Measurements from ENCODE around the gene NRTN.
A peak's percentile ranks its signal among the peaks of the same experiment; 100 is the strongest.
"Not testable (repeated sequence)": the region's sequence is repeated elsewhere in the genome, so short reads cannot be mapped to it uniquely, and the experiment has no call there.

NRTN gene

GRCh38 chr19:5838353-5839064 is 33.6 kb downstream of the NRTN start:
- H3K36me3 ChIP-seq (ENCODE audit: insufficient read depth, low read length): no peaks in the 10 kb centered on the region
- H3F3A ChIP-seq (ENCODE audit: low read depth): no peaks in the 10 kb centered on the region
- H3K79me2 ChIP-seq (ENCODE audit: insufficient read depth, low read length): no peaks in the 10 kb centered on the region
- no peaks in the 10 kb centered on the region for H4K20me1 ChIP-seq (ENCODE audit: insufficient read depth, low read length, poor library complexity, severe bottlenecking)
- H3K27me3 ChIP-seq (ENCODE audit: insufficient read depth, low read length, poor library complexity, severe bottlenecking): no peaks in the 10 kb centered on the region
- H3K4me2 ChIP-seq (ENCODE audit: low read depth, low read length, poor library complexity, severe bottlenecking): no peak overlapping the region
- no peak overlapping the region for H2AFZ ChIP-seq (ENCODE audit: low read length)
- H3K4me1 ChIP-seq (ENCODE audit: insufficient read depth, low read length, poor library complexity, severe bottlenecking): peaks cover 13% of the 10 kb centered on the region
- no peak overlapping the region for H3K4me3 ChIP-seq (ENCODE audit: low read length, poor library complexity, severe bottlenecking)
- no peaks in the 10 kb centered on the region for H3K9me2 ChIP-seq (replicated peaks; ENCODE audit: low read depth, low read length)
- no peak for TF ChIP-seq EZH2phosphoT487 (IDR thresholded peaks at IDR 0.05; ENCODE audit: borderline replicate concordance)
- TF ChIP-seq CTCF (conservative IDR thresholded peaks at IDR 0.05; ENCODE audit: low read length): no peak
- H3K9ac ChIP-seq (ENCODE audit: low read depth, low read length, poor library complexity, severe bottlenecking): no peak overlapping the region
- no peaks in the 10 kb centered on the region for H3K9me3 ChIP-seq (ENCODE audit: insufficient read depth, low read depth, low read length)

- peak within 1 kb of the TSS; percentile 57 for H3K4me2 ChIP-seq (ENCODE audit: low read depth, low read length, poor library complexity, severe bottlenecking)
- TF ChIP-seq EZH2phosphoT487 (IDR thresholded peaks at IDR 0.05; ENCODE audit: borderline replicate concordance): no peak
- TF ChIP-seq CTCF (conservative IDR thresholded peaks at IDR 0.05; ENCODE audit: low read length): no peak
- H3K4me3 ChIP-seq (ENCODE audit: low read length, poor library complexity, severe bottlenecking): no peak within 1 kb of the TSS
Measured at GRCh38 chr19:5839065-5840017, 34.5 kb downstream of the NRTN start, which contains the start of gene FUT6. Gene FUT6 (minus strand): TSS chr19:5839702. CDS start chr19:5832567, 7,135 bp downstream.

GRCh38 chr19:5841735-5842111 is 36.9 kb downstream of the NRTN start:
- not testable (repeated sequence) for H2AFZ ChIP-seq (ENCODE audit: low read length); H3K9ac ChIP-seq (ENCODE audit: low read depth, low read length, poor library complexity, severe bottlenecking); H3K4me3 ChIP-seq (ENCODE audit: low read length, poor library complexity, severe bottlenecking); H3K27me3 ChIP-seq (ENCODE audit: insufficient read depth, low read length, poor library complexity, severe bottlenecking); H3K4me2 ChIP-seq (ENCODE audit: low read depth, low read length, poor library complexity, severe bottlenecking); H4K20me1 ChIP-seq (ENCODE audit: insufficient read depth, low read length, poor library complexity, severe bottlenecking); H3K79me2 ChIP-seq (ENCODE audit: insufficient read depth, low read length); H3K36me3 ChIP-seq (ENCODE audit: insufficient read depth, low read length); H3F3A ChIP-seq (ENCODE audit: low read depth); H3K9me2 ChIP-seq (replicated peaks; ENCODE audit: low read depth, low read length); H3K9me3 ChIP-seq (ENCODE audit: insufficient read depth, low read depth, low read length)
- peaks cover 13% of the 10 kb centered on the region for H3K4me1 ChIP-seq (ENCODE audit: insufficient read depth, low read length, poor library complexity, severe bottlenecking)

More at GRCh38 chr19:5839065-5840017, 34.5 kb downstream of the NRTN start, which contains the start of gene FUT6:
- H3K9me3 ChIP-seq (ENCODE audit: insufficient read depth, low read depth, low read length): no peaks in the 10 kb centered on the region
- peak within 1 kb of the TSS; percentile 64 for H3K9ac ChIP-seq (ENCODE audit: low read depth, low read length, poor library complexity, severe bottlenecking)
- peaks cover 13% of the 10 kb centered on the region for H3K4me1 ChIP-seq (ENCODE audit: insufficient read depth, low read length, poor library complexity, severe bottlenecking)
- no peaks in the 10 kb centered on the region for H3F3A ChIP-seq (ENCODE audit: low read depth)
- H3K79me2 ChIP-seq (ENCODE audit: insufficient read depth, low read length): no peaks in the 10 kb centered on the region
- no peaks in the 10 kb centered on the region for H3K9me2 ChIP-seq (replicated peaks; ENCODE audit: low read depth, low read length)
- peak within 1 kb of the TSS; percentile 76 for H2AFZ ChIP-seq (ENCODE audit: low read length)
- no peaks in the 10 kb centered on the region for H3K27me3 ChIP-seq (ENCODE audit: insufficient read depth, low read length, poor library complexity, severe bottlenecking)
- H4K20me1 ChIP-seq (ENCODE audit: insufficient read depth, low read length, poor library complexity, severe bottlenecking): no peaks in the 10 kb centered on the region
- H3K36me3 ChIP-seq (ENCODE audit: insufficient read depth, low read length): no peaks in the 10 kb centered on the region
